HEK293 (cell line): ENCODE measurements around the gene INHA.
A peak's percentile ranks its signal among the peaks of the same experiment; 100 is the strongest.

ENCODE experiments used
- CTCF ChIA-PET: fragments of 350-600 bp; formaldehyde crosslinking; extraction: SDS; loops from one replicate; lab custom pipeline; 2021; ENCODE audit warnings: antibody characterized with exemption; lab: Yijun Ruan, JAX
- POLR2A ChIA-PET: fragments of 300-600 bp; formaldehyde crosslinking; extraction: SDS; loops from one replicate; lab custom pipeline; 2020; ENCODE audit warnings: antibody characterized with exemption, inconsistent platforms; lab: Yijun Ruan, JAX
- H3K27ac ChIP-seq: fragments of 200-500 bp; sonication (Bioruptor generic); 2 replicates; pipeline ENCODE4 v1.5.1; 2014; ENCODE audit warnings: low read depth, low read length, control low read depth, inconsistent platforms; ENCODE audit errors: extremely low read depth
- H3K36me3 ChIP-seq, 2 experiments: fragments of 200-500 bp in 1 of 2; sonication (Bioruptor generic) in 1 of 2; 1 replicate in 1 of 2; 2 replicates in 1 of 2; pipeline ENCODE4 v1.5.1; 2014 to 2017; ENCODE audit warnings: inconsistent platforms in 2 of 2, low read length in 2 of 2; ENCODE audit not compliant: control insufficient read depth in 2 of 2, insufficient read depth in 1 of 2
- H3K4me1 ChIP-seq: fragments of 200-500 bp; sonication (Bioruptor generic); 2 replicates; pipeline ENCODE4 v1.5.1; 2014; ENCODE audit warnings: mild to moderate bottlenecking, low read length, inconsistent platforms; ENCODE audit not compliant: control insufficient read depth, insufficient read depth
- H3K4me3 ChIP-seq: 2 replicates; pipeline ENCODE4 v1.5.1; 2011; ENCODE audit warnings: low read depth, mild to moderate bottlenecking, control low read depth, low read length, moderate library complexity
- H3K9me3 ChIP-seq: fragments of 200-500 bp; sonication (Bioruptor generic); 2 replicates; pipeline ENCODE4 v1.5.1; 2014; ENCODE audit warnings: low read depth, low read length, inconsistent platforms; ENCODE audit not compliant: control insufficient read depth, insufficient read depth
- TRIM28 ChIP-seq: IDR thresholded peaks from 2 replicates; pipeline ENCODE4 v1.6.1; 2011; ENCODE audit warnings: low read length, control low read depth, borderline replicate concordance
- WT1 ChIP-seq: fragments of 450-650 bp; formaldehyde crosslinking; IDR thresholded peaks from 2 replicates; pipeline ENCODE4 v1.5.1; 2016; ENCODE audit warnings: missing biosample characterization, missing genetic modification characterization
- ZBTB20 ChIP-seq: fragments of 450-650 bp; formaldehyde crosslinking; IDR thresholded peaks from 2 replicates; pipeline ENCODE4 v1.5.1; 2016; ENCODE audit warnings: missing biosample characterization, missing genetic modification characterization
- ZNF121 ChIP-seq: fragments of 450-650 bp; formaldehyde crosslinking; IDR thresholded peaks from 2 replicates; pipeline ENCODE4 v1.5.1; 2016; ENCODE audit warnings: missing biosample characterization, missing genetic modification characterization
- ZNF335 ChIP-seq: fragments of 450-650 bp; formaldehyde crosslinking; conservative IDR thresholded peaks from 2 replicates; pipeline ENCODE4 v1.5.1; 2016; ENCODE audit warnings: missing biosample characterization, missing genetic modification characterization
- ZNF37A ChIP-seq: fragments of 450-650 bp; IDR thresholded peaks from 2 replicates; pipeline ENCODE4 v1.5.1; 2018; ENCODE audit warnings: missing biosample characterization, missing genetic modification characterization
- ZNF777 ChIP-seq: fragments of 450-650 bp; formaldehyde crosslinking; IDR thresholded peaks from 2 replicates; pipeline ENCODE4 v1.5.1; 2017; ENCODE audit warnings: missing biosample characterization, missing genetic modification characterization, borderline replicate concordance
- TF ChIP-seq, protein P1 (sequence below): fragments of 450-650 bp; formaldehyde crosslinking; IDR thresholded peaks from 2 replicates; pipeline ENCODE4 v1.5.1; 2016; ENCODE audit warnings: missing biosample characterization, missing genetic modification characterization
- TF ChIP-seq, protein P2 (sequence below): fragments of 450-650 bp; formaldehyde crosslinking; IDR thresholded peaks from 2 replicates; pipeline ENCODE4 v1.5.1; 2016; ENCODE audit warnings: missing biosample characterization, missing genetic modification characterization
- TF ChIP-seq, protein P3 (sequence below): fragments of 450-650 bp; formaldehyde crosslinking; IDR thresholded peaks from 2 replicates; pipeline ENCODE4 v1.5.1; 2016; ENCODE audit warnings: missing biosample characterization, missing genetic modification characterization

The INHA gene

DNA sequence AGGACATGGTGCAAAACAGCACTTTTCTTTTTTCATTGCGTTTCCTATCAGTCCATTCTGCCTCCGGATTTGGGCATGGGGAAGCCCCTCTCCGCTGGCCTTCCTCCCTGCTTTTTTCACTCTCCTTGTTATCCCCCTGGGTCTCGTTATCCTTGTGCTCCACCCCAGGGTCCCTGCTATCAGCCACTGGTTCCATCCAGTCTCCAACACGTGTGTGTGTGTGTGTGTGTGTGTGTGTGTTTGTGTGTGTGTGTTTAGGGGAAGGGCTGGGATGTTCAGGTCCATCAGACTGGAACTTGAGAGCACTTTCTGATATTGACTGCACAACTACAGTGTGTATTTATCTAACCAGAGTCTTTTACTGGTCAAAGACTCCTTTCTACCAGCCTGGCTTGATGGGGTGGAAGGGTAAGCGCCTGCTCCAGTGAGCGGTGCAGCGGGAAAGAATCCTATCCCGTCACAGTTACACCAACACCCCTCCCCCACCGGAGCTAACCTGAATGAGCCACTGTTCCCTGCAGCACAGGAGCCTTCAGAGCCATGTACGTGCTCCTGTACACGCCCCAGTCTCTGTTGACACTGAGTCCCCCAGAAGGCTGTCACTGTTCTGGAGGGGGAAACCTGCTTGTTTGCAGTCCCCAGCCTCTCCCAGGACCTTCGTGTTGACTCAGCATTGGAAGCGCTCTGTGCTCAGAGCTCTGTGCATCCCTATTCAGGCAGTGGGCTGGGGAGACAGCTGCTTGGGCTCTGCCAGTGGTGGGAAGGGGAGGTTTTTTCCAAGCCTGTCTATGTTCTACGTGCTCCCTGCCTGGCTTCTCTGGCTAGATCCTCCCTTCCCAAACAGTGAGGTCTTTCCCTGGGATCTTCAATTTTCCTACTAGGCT, 4.6 kb downstream of the INHA start (continued):
- TF ChIP-seq TRIM28 = peak; percentile 92
- TF ChIP-seq, protein P1, sequence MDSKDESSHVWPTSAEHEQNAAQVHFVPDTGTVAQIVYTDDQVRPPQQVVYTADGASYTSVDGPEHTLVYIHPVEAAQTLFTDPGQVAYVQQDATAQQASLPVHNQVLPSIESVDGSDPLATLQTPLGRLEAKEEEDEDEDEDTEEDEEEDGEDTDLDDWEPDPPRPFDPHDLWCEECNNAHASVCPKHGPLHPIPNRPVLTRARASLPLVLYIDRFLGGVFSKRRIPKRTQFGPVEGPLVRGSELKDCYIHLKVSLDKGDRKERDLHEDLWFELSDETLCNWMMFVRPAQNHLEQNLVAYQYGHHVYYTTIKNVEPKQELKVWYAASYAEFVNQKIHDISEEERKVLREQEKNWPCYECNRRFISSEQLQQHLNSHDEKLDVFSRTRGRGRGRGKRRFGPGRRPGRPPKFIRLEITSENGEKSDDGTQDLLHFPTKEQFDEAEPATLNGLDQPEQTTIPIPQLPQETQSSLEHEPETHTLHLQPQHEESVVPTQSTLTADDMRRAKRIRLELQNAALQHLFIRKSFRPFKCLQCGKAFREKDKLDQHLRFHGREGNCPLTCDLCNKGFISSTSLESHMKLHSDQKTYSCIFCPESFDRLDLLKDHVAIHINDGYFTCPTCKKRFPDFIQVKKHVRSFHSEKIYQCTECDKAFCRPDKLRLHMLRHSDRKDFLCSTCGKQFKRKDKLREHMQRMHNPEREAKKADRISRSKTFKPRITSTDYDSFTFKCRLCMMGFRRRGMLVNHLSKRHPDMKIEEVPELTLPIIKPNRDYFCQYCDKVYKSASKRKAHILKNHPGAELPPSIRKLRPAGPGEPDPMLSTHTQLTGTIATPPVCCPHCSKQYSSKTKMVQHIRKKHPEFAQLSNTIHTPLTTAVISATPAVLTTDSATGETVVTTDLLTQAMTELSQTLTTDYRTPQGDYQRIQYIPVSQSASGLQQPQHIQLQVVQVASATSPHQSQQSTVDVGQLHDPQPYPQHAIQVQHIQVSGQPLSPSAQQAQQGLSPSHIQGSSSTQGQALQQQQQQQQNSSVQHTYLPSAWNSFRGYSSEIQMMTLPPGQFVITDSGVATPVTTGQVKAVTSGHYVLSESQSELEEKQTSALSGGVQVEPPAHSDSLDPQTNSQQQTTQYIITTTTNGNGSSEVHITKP (tag by site-specific recombination) = peak; percentile 48
- no peak for TF ChIP-seq ZNF777
- TF ChIP-seq, protein P2, sequence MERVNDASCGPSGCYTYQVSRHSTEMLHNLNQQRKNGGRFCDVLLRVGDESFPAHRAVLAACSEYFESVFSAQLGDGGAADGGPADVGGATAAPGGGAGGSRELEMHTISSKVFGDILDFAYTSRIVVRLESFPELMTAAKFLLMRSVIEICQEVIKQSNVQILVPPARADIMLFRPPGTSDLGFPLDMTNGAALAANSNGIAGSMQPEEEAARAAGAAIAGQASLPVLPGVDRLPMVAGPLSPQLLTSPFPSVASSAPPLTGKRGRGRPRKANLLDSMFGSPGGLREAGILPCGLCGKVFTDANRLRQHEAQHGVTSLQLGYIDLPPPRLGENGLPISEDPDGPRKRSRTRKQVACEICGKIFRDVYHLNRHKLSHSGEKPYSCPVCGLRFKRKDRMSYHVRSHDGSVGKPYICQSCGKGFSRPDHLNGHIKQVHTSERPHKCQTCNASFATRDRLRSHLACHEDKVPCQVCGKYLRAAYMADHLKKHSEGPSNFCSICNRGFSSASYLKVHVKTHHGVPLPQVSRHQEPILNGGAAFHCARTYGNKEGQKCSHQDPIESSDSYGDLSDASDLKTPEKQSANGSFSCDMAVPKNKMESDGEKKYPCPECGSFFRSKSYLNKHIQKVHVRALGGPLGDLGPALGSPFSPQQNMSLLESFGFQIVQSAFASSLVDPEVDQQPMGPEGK (tag by site-specific recombination) = peak; percentile 7; the same call in 1 of the 2 replicates
- peak; percentile 41 for TF ChIP-seq ZNF335 (tag by site-specific recombination)
- no peak for TF ChIP-seq WT1 (tag by site-specific recombination)
- 0 out of 2 replicates have a peak, but pooled peaks have one; percentile 17 for TF ChIP-seq ZBTB20 (tag by site-specific recombination)
- TF ChIP-seq ZNF37A (tag by site-specific recombination) = no peak
- TF ChIP-seq, all 188 proteins: peak for 11

DNA sequence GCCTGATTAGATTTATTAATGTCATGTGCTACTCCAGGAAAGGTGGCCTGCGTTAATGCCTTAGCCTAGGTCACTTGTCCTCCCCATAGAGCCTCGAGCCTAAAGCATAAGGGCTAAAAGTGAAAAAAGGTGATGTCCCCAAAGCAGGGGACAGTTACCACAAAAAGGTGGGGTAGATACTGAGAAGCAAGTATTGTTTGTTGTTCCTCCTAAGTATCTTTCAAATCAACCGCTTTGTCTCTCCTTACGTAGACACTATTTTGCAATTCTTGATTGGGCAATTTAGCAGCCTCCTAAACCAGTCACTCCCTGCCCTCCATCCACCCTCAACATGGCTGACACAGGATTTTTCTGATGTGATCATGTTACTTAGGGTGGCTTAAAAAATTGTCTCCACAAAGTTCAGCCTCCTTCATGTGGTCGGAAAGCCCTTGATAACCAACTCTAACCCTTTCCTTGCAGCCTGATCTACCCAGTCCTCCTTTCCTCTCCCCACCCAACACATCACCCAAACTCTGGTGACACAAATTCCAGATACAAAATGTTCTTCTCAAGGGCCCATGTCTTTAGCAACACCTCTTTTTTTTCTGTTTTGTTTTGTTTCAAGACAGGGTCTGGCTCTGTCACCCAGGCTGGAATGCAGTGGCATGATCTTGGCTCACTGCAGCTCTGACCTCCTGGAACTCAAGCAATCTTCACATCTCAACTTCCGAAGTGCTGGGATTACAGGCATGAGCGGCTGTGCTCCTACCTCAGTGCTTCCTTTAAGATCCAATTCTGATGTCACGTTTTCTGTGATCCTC, 6.9 kb downstream of the INHA start:
- H3K27ac ChIP-seq = no peak overlapping the region
- H3K36me3 ChIP-seq = no peaks in the 10 kb centered on the region
- POLR2A ChIA-PET = no interaction called here
- no peaks in the 10 kb centered on the region for H3K9me3 ChIP-seq
- CTCF ChIA-PET = no interaction called here
- TF ChIP-seq ZNF335 (tag by site-specific recombination) = peak; percentile 59
- TF ChIP-seq, protein P3, sequence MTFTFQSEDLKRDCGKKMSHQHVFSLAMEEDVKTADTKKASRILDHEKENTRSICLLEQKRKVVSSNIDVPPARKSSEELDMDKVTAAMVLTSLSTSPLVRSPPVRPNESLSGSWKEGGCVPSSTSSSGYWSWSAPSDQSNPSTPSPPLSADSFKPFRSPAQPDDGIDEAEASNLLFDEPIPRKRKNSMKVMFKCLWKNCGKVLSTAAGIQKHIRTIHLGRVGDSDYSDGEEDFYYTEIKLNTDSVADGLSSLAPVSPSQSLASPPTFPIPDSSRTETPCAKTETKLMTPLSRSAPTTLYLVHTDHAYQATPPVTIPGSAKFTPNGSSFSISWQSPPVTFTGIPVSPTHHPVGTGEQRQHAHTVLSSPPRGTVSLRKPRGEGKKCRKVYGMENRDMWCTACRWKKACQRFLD = no peak
- H3K4me1 ChIP-seq = peaks cover 2% of the 10 kb centered on the region; the same call in 1 of the 2 replicates
- no peak overlapping the region for H3K4me3 ChIP-seq

DNA sequence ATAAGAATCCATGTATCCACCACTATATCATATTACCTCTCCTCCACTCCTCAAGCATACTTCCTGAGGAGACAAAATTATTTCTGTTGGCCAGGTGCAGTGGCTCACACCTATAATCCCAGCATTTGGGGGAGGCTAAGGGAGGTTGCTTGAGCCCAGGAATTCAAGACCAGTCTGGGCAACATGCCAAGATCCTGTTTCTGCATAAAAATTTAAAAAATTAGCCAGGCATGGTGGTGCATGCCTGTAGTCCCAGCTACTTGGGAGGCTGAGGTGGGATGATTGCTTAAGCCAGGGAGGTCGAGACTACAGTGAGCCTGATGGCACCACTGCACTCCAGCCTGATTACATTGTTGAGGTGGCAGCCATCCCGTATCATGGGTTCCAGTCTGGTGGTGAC, 9.2 kb downstream of the INHA start:
- H3K9me3 ChIP-seq = no peaks in the 10 kb centered on the region
- H3K4me1 ChIP-seq = peaks cover 2% of the 10 kb centered on the region; the same call in 1 of the 2 replicates
- POLR2A ChIA-PET = no interaction called here
- H3K4me3 ChIP-seq = no peak overlapping the region
- H3K27ac ChIP-seq = no peak overlapping the region
- no peak for TF ChIP-seq ZNF121 (tag by site-specific recombination)
- no peaks in the 10 kb centered on the region for H3K36me3 ChIP-seq
- CTCF ChIA-PET = interaction anchor here (0.8 kb wide), 1 partner anchor 178 kb away, joined by 4 read pairs; no protein-coding TSS in a partner anchor
